Heart left ventricle (tissue), 16 donors: ENCODE data around the gene ANTKMT. TPM values are rescaled to one million over a fixed set of nuclear protein-coding genes. Genes with fewer than 3 reads are reported as not detected.

Experiments
- ATAC-seq, 4 donors: fragments of 200-7000 bp; cut with Tn5 transposase; one replicate each; pipeline ENCODE4 v1.9.1; 2020 to 2022; ENCODE audit warnings: moderate library complexity in 4 of 4, mild to moderate bottlenecking in 3 of 4, moderate number of reproducible peaks in 1 of 4
- DNase-seq, 5 donors: peaks; one replicate each; pipeline ENCODE4 v3.0.0-alpha.2; 2020
- H3K27ac ChIP-seq, 12 donors: fragments of 200-600 bp; sonication (generic) in 4 of 12; one replicate each; pipeline versions ENCODE4 v1.5.0 to v1.8.0; 2016 to 2022; ENCODE audit warnings: mild to moderate bottlenecking in 2 of 12
- H3K27me3 ChIP-seq, 9 donors: fragments of 200-600 bp; sonication (generic) in 2 of 9; one replicate each; pipeline versions ENCODE4 v1.5.1 to v1.8.0; 2016 to 2022; ENCODE audit warnings: mild to moderate bottlenecking in 3 of 9
- H3K36me3 ChIP-seq, 9 donors: fragments of 200-600 bp; sonication (generic) in 2 of 9; one replicate each; pipeline versions ENCODE4 v1.5.0 to v1.8.0; 2018 to 2022; ENCODE audit warnings: mild to moderate bottlenecking in 2 of 9
- H3K4me1 ChIP-seq, 12 donors: fragments of 200-600 bp; sonication (generic) in 4 of 12; one replicate each; pipeline versions ENCODE4 v1.5.0 to v1.8.0; 2016 to 2022; ENCODE audit warnings: mild to moderate bottlenecking in 3 of 12
- H3K4me3 ChIP-seq, 12 donors: fragments of 200-600 bp; sonication (generic) in 4 of 12; one replicate each; pipeline versions ENCODE4 v1.5.0 to v1.8.0; 2017 to 2022; ENCODE audit warnings: mild to moderate bottlenecking in 9 of 12, moderate library complexity in 4 of 12
- H3K9me3 ChIP-seq, 12 donors: fragments of 200-600 bp; sonication (generic) in 4 of 12; one replicate each; pipeline versions ENCODE4 v1.5.0 to v1.8.0; 2016 to 2022; ENCODE audit warnings: mild to moderate bottlenecking in 1 of 12
- POLR2A ChIP-seq, 2 donors: fragments of 450-650 bp; IDR thresholded peaks; one replicate each; pipeline ENCODE4 v1.6.1; 2017; ENCODE audit warnings: antibody characterized with exemption in 2 of 2, mild to moderate bottlenecking in 2 of 2, moderate library complexity in 2 of 2
- whole genome bisulfite sequencing, 4 donors: extraction: QIAGEN DNeasy Blood & Tissue Kit in 2 of 4; methylation state at CpG; one replicate each; pipeline versions ENCODE4 v1.1.5 to v1.1.7; 2013 to 2018; 5-methylcytosine and 5-hydroxymethylcytosine counted together
- intact Hi-C, 10 donors: fragments of 100-400 bp; cut with DNase I; formaldehyde crosslinking; loops; one replicate each; pipeline versions ENCODE4 v1.11.1 to v1.14.2; 2022
- polyA plus RNA-seq, 2 donors: library from polyadenylated mRNA; stranded (reverse); fragments of 200-250 nt; gene quantifications; one replicate each; pipeline ENCODE4 v1.2.3, GENCODE V29; 2013
- total RNA-seq, 9 donors: library from RNA; depleted of rRNA in 2 of 9; stranded (reverse); fragments of >200 nt in 2 of 9; fragmentation: NEBNext Ultra II Directional in 3 of 9; extraction: Animal tissue kit (Norgen Biotek cat#: 25700) in 3 of 9; gene quantifications; one replicate each; pipeline versions ENCODE4 v1.1.0 to v1.2.4, GENCODE V29; 2016 to 2023
- TF ChIP-seq, protein P1 (sequence below), 12 donors: fragments of 200-600 bp; sonication (generic) in 4 of 12; IDR thresholded peaks; one replicate each; pipeline versions ENCODE4 v1.5.0 to v1.8.0; 2018 to 2022; ENCODE audit warnings: antibody characterized with exemption in 12 of 12, mild to moderate bottlenecking in 5 of 12
- donor health status: ischemic (EF 13 %, LVEDD 7.1; RV severe dilation, severe dysfunction).
- donor health status: healthy with polysubstance abuse.
- donor health status: DM: no; HTN: yes; CAD: no.
- donor health status: DM: no; HTN: no; CAD: no.
- donor health status: ischemic (EF 25% LVEDD 6.9; RV normal size, moderate dysfunction).
- donor health status: ischemic (EF 25% LVEDD 5.7; RV mildly dilated, moderate dysfunction).
- donor health status: healthy.
- donor health status: DM: yes; HTN: yes; CAD: no.
- donor health status: ischemic (EF 35%, LVEDD 5.7; RV mildly dilated, moderate dysfunction).
- donor health status: nonischemic (EF 11% LVEDD 7.7; RV severe dilation, severe dysfunction).
- donor health status: DM: yes; HTN: yes; CAD: no.
- donor health status: PGD.
- donor health status: ischemic (EF 29% LVEDD 5.4; RV normal size, mild dysfunction).
- donor health status: nonischemic (EF 23%, LVEDD 6.1; RV moderate dilation, normal function).

Gene ANTKMT
- total and polyA plus RNA-seq, 11 donors: 22.9 to 48.6 (median 36.0) TPM

DNA sequence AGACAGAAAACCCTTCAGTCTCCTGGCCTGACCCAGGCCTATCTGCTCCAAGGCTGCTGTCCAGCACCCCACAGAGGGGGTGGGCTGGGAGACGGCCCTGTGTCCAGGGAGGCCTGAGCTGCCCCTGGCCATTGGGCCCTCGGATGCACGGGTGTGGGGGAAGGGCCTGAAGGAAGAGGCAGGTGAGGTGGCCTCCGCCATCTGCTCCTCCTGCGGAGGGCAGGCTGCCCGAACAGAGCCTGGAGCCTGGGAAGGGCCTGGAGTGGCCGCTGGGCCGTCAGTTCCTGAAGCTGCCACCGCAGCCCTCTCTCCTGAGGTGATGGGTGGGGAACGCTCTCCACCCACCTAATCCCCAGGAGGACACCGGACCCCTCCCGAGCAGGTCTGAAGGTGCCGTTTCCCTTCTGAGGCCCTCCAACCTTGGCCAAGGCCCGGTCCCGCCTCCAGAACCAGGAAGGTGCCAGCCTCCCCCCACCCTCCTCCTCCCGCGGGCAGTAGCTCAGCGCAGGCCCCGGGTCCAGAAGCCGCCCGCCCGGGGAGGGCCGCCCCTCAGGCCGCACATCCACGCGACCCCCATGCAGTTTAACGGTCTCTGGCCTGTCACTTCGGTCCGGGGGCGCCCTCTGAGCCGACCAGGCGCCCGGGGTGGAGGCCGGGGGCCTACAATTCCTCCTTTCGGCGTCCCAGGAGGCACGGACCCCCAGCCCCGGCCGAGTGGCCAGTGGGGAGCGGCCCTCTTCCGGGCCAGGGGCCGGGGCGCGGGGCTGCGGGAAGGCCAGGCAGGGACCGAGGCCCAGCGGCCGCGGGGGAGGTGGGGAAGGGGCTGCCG is 16.2 kb upstream of the ANTKMT start:
- TF ChIP-seq, protein P1, sequence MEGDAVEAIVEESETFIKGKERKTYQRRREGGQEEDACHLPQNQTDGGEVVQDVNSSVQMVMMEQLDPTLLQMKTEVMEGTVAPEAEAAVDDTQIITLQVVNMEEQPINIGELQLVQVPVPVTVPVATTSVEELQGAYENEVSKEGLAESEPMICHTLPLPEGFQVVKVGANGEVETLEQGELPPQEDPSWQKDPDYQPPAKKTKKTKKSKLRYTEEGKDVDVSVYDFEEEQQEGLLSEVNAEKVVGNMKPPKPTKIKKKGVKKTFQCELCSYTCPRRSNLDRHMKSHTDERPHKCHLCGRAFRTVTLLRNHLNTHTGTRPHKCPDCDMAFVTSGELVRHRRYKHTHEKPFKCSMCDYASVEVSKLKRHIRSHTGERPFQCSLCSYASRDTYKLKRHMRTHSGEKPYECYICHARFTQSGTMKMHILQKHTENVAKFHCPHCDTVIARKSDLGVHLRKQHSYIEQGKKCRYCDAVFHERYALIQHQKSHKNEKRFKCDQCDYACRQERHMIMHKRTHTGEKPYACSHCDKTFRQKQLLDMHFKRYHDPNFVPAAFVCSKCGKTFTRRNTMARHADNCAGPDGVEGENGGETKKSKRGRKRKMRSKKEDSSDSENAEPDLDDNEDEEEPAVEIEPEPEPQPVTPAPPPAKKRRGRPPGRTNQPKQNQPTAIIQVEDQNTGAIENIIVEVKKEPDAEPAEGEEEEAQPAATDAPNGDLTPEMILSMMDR (IDR thresholded peaks at IDR 0.05): no peak
- TF ChIP-seq POLR2A (IDR thresholded peaks at IDR 0.05): no peak
- Histone ChIP-seq H3K36me3 (no peaks in the 10 kb centered on the region), H3K4me1 (peaks cover 0 to 34% (median 4%) of the 10 kb centered on the region in 12 donors), H3K27me3 (peaks cover 37 to 91% (median 86%) of the 10 kb centered on the region in 9 donors), H3K27ac (no peak overlapping the region), H3K4me3 (peak overlapping the region in 1 of 12 donors; percentile 44), H3K9me3 (no peaks in the 10 kb centered on the region)
- DNase-seq (no peak), ATAC-seq (no peak)
- intact Hi-C loops: no loop called here
- 12 to 26% (median 18%) methylated on average over 16 to 50 of the region's 50 CpGs for WGBS, 4 donors

- Histone ChIP-seq H3K27ac (no peak within 1 kb of the TSS), H3K9me3 (no peaks in the 10 kb centered on the region), H3K27me3 (peaks cover 41 to 91% (median 84%) of the 10 kb centered on the region in 9 donors), H3K4me1 (peaks cover 0 to 38% (median 8%) of the 10 kb centered on the region in 12 donors), H3K36me3 (no peaks in the 10 kb centered on the region), H3K4me3 (peak within 1 kb of the TSS in 6 of 12 donors; percentile 17 to 44 (median 26))
- ATAC-seq (no peak), DNase-seq (no peak)
- 1 to 3% (median 2%) methylated on average over 11 to 115 of the region's 115 CpGs for WGBS, 4 donors
- intact Hi-C loops: no loop called here
- TF ChIP-seq, protein P1 (IDR thresholded peaks at IDR 0.05): no peak
- TF ChIP-seq POLR2A (IDR thresholded peaks at IDR 0.05): no peak
Measured at GRCh38 chr16:705431-706188, 15.3 kb upstream of the ANTKMT start, which contains the start of gene FBXL16. Gene FBXL16 (minus strand): TSS chr16:705801. CDS start chr16:697405, 8,396 bp downstream.

GRCh38 chr16:706189-707061 is 14.5 kb upstream of the ANTKMT start:
- WGBS, 4 donors: 4 to 9% (median 5%) methylated on average over 19 to 49 of the region's 49 CpGs
- no peak overlapping the region for H3K27ac ChIP-seq
- intact Hi-C loops: no loop called here

More at GRCh38 chr16:706189-707061, 14.5 kb upstream of the ANTKMT start:
- Histone ChIP-seq H3K4me1 (peaks cover 0 to 34% (median 6%) of the 10 kb centered on the region in 12 donors), H3K4me3 (peak overlapping the region in 6 of 12 donors; percentile 17 to 44 (median 26)), H3K27me3 (peaks cover 47 to 91% (median 81%) of the 10 kb centered on the region in 9 donors), H3K9me3 (no peaks in the 10 kb centered on the region), H3K36me3 (no peaks in the 10 kb centered on the region)
- TF ChIP-seq, protein P1 (IDR thresholded peaks at IDR 0.05): no peak
- TF ChIP-seq POLR2A (IDR thresholded peaks at IDR 0.05): no peak
- DNase-seq (no peak), ATAC-seq (no peak)
